ENCODE data around the gene MPLKIP. TPM values are rescaled to one million over a fixed set of nuclear protein-coding genes. Genes with fewer than 3 reads are reported as not detected.

MPLKIP gene
- 63.4 and 84.1 TPM in 2 replicates for total RNA-seq

GRCh38 chr7:40134428-40135316 is at the start of gene MPLKIP, which contains the start of gene SUGCT:
MPLKIP (minus strand) TSS chr7:40134622; CDS start chr7:40134567, 55 bp downstream.
SUGCT (plus strand) TSS chr7:40135005.

Other genes starting within 250 kb of the MPLKIP start
- gene CDK13, start 184.4 kb downstream of the MPLKIP start, total RNA-seq, result 30.9 and 34.1 TPM in 2 replicates
- gene SUGCT, start 383 bp upstream of the MPLKIP start, total RNA-seq, result 4.2 and 10.9 TPM in 2 replicates

Data from airway epithelial cell (primary cell).